GM23338 (cell line): ENCODE results near the gene PPP1R3F. TPM values are rescaled to one million over a fixed set of nuclear protein-coding genes. Genes with fewer than 3 reads are reported as not detected.
"Not testable (repeated sequence)": the region's sequence is repeated elsewhere in the genome, so short reads cannot be mapped to it uniquely, and the experiment has no call there.

Experiments
- ATAC-seq: fragments of 200-7000 bp; cut with Tn5 transposase; 3 replicates; pipeline ENCODE4 v1.9.1; 2020
- DNase-seq: peaks from one replicate; pipeline ENCODE4 v3.0.0-alpha.2; 2015; ENCODE audit warnings: low spot score
- H2AFZ ChIP-seq: fragments of 200-600 bp; sonication (generic); 2 replicates; pipeline ENCODE4 v1.8.0; 2016; ENCODE audit warnings: antibody characterized with exemption, mild to moderate bottlenecking, moderate library complexity
- H3F3A ChIP-seq: fragments of 200-600 bp; sonication (generic); replicated peaks from 2 replicates; pipeline ENCODE4 v1.8.0; 2017; ENCODE audit warnings: antibody characterized with exemption, mixed run types, low read depth
- H3K27ac ChIP-seq: fragments of 200-600 bp; sonication (generic); 2 replicates; pipeline ENCODE4 v1.6.1; 2016; ENCODE audit warnings: low read depth
- H3K27me3 ChIP-seq: fragments of 200-600 bp; sonication (generic); 2 replicates; pipeline ENCODE4 v1.8.0; 2016; ENCODE audit warnings: mild to moderate bottlenecking, mixed run types, moderate library complexity; ENCODE audit not compliant: insufficient read depth
- H3K36me3 ChIP-seq: fragments of 200-600 bp; sonication (generic); 2 replicates; pipeline ENCODE4 v1.8.0; 2016; ENCODE audit warnings: mild to moderate bottlenecking; ENCODE audit not compliant: insufficient read depth
- H3K4me1 ChIP-seq: fragments of 200-600 bp; sonication (generic); 2 replicates; pipeline ENCODE4 v1.8.0; 2016; ENCODE audit warnings: mild to moderate bottlenecking, moderate library complexity; ENCODE audit not compliant: insufficient read depth
- H3K4me2 ChIP-seq: fragments of 200-600 bp; sonication (generic); 2 replicates; pipeline ENCODE4 v1.7.1; 2017; ENCODE audit warnings: mixed run types
- H3K4me3 ChIP-seq: fragments of 200-600 bp; sonication (generic); 2 replicates; pipeline ENCODE4 v1.6.1; 2016; ENCODE audit warnings: mixed run types
- H3K79me2 ChIP-seq: fragments of 200-600 bp; sonication (generic); replicated peaks from 2 replicates; pipeline ENCODE4 v1.8.0; 2017; ENCODE audit warnings: mild to moderate bottlenecking; ENCODE audit not compliant: insufficient read depth
- H3K9me2 ChIP-seq: fragments of 200-600 bp; sonication (generic); 2 replicates; pipeline ENCODE4 v1.8.0; 2017; ENCODE audit not compliant: insufficient read depth
- H4K20me1 ChIP-seq: fragments of 200-600 bp; sonication (generic); replicated peaks from 2 replicates; pipeline ENCODE4 v1.8.0; 2017; ENCODE audit warnings: mild to moderate bottlenecking; ENCODE audit not compliant: insufficient read depth
- H3K27ac Mint-ChIP-seq: 2 replicates; pipeline ENCODE4 v1.8.0; 2020; ENCODE audit warnings: inconsistent platforms, mild to moderate bottlenecking, moderate library complexity, mixed read lengths
- H3K27me3 Mint-ChIP-seq: 3 replicates; pipeline ENCODE4 v1.8.0; 2022; ENCODE audit warnings: low read depth, mild to moderate bottlenecking, moderate library complexity, mixed read lengths, inconsistent platforms; ENCODE audit not compliant: insufficient read depth, poor library complexity
- H3K36me3 Mint-ChIP-seq: 3 replicates; pipeline ENCODE4 v1.8.0; 2021; ENCODE audit warnings: low read depth, mild to moderate bottlenecking, inconsistent platforms, moderate library complexity, mixed read lengths
- H3K4me1 Mint-ChIP-seq: 3 replicates; pipeline ENCODE4 v1.8.0; 2020; ENCODE audit warnings: mild to moderate bottlenecking, inconsistent platforms, mixed read lengths
- H3K4me3 Mint-ChIP-seq: 3 replicates; pipeline ENCODE4 v1.8.0; 2021; ENCODE audit warnings: moderate library complexity, mild to moderate bottlenecking, inconsistent platforms, mixed read lengths
- H3K9me3 Mint-ChIP-seq: 3 replicates; pipeline ENCODE4 v1.8.0; 2020; ENCODE audit warnings: moderate library complexity, mild to moderate bottlenecking, inconsistent platforms, mixed read lengths
- polyA plus RNA-seq: library from polyadenylated mRNA; unstranded; fragments of >200 nt; fragmentation: Nextera tagmentation; extraction: Ambion mirVana; gene quantifications from 2 replicates; pipeline ENCODE4 v1.2.1, GENCODE V29; 2016
- total RNA-seq: library from RNA; depleted of rRNA; stranded (reverse); fragments of >200 nt; shearing (Covaris generic); gene quantifications from 2 replicates; pipeline ENCODE4 v1.2.3, GENCODE V29; 2014; rRNA removed

The PPP1R3F gene
- total and polyA plus RNA-seq, 2 experiments from 2014 or later = 3.1 to 11.3 TPM

DNA sequence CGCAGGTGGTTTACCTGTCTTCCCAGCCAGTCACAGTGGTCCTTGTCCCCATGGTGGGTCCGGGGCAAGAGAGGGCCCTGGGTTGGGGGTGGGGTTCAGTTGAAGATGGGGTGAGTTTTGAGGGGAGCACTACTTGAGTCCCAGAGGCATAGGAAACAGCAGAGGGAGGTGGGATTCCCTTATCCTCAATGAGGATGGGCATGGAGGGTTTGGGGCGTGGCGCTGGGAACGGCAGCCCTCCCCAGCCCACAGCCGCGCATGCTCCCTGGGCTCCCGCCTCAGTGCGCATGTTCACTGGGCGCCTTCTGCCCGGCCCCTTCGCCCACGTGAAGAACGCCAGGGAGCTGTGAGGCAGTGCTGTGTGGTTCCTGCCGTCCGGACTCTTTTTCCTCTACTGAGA, 61.7 kb downstream of the PPP1R3F start, which contains the start of gene GAGE13:
Gene GAGE13 (plus strand): TSS at position 301 of the 400 bp plus-strand sequence. CDS start 1,156 bp downstream, outside the sequence.
- not testable (repeated sequence) for H2AFZ ChIP-seq, H3K27ac Mint-ChIP-seq, ATAC-seq, H3K27me3 ChIP-seq, H3K36me3 Mint-ChIP-seq, H3K27ac ChIP-seq, H3K36me3 ChIP-seq, H3K4me2 ChIP-seq, H3F3A ChIP-seq, H3K79me2 ChIP-seq, H4K20me1 ChIP-seq, H3K4me1 ChIP-seq, H3K4me3 ChIP-seq, H3K4me3 Mint-ChIP-seq, H3K9me2 ChIP-seq, DNase-seq, H3K4me1 Mint-ChIP-seq, H3K27me3 Mint-ChIP-seq, H3K9me3 Mint-ChIP-seq

- not testable (repeated sequence) for H3K9me3 Mint-ChIP-seq, H3K79me2 ChIP-seq, H2AFZ ChIP-seq, H3K4me3 Mint-ChIP-seq, ATAC-seq, H3K4me1 ChIP-seq, H3K36me3 ChIP-seq, H3F3A ChIP-seq, H4K20me1 ChIP-seq, DNase-seq, H3K27me3 Mint-ChIP-seq, H3K4me1 Mint-ChIP-seq, H3K27me3 ChIP-seq, H3K36me3 Mint-ChIP-seq, H3K27ac ChIP-seq, H3K27ac Mint-ChIP-seq, H3K9me2 ChIP-seq, H3K4me3 ChIP-seq, H3K4me2 ChIP-seq
Observed at GRCh38 chrX:49331841-49332240, 62.2 kb downstream of the PPP1R3F start.

Other genes with a start within 250 kb of the PPP1R3F start
- 63.3 and 83.8 TPM in 2 replicates for gene TFE3, start 226.4 kb upstream of the PPP1R3F start, total RNA-seq
- gene TFE3, start 226.4 kb upstream of the PPP1R3F start, polyA plus RNA-seq = 20.8 and 21.4 TPM in 2 replicates
- gene CCDC120, start 210.8 kb upstream of the PPP1R3F start, total RNA-seq = 6.8 and 9.9 TPM in 2 replicates
- gene CCDC120, start 210.8 kb upstream of the PPP1R3F start, polyA plus RNA-seq = 3.3 and 3.6 TPM in 2 replicates
- gene PRAF2, start 195.8 kb upstream of the PPP1R3F start, total RNA-seq = 6.3 and 7.7 TPM in 2 replicates
- gene PRAF2, start 195.8 kb upstream of the PPP1R3F start, polyA plus RNA-seq = 22.1 and 24.3 TPM in 2 replicates
- 26.2 and 36.2 TPM in 2 replicates for gene WDR45, start 189.9 kb upstream of the PPP1R3F start, total RNA-seq
- gene WDR45, start 189.9 kb upstream of the PPP1R3F start, polyA plus RNA-seq = 24.9 and 28.8 TPM in 2 replicates
- 15.1 and 22.9 TPM in 2 replicates for gene GPKOW, start 146.1 kb upstream of the PPP1R3F start, total RNA-seq
- gene GPKOW, start 146.1 kb upstream of the PPP1R3F start, polyA plus RNA-seq = 8.1 and 9.5 TPM in 2 replicates
- gene MAGIX, start 107.0 kb upstream of the PPP1R3F start, total RNA-seq = 0.83 and 2.1 TPM in 2 replicates
- gene MAGIX, start 107.0 kb upstream of the PPP1R3F start, polyA plus RNA-seq = 0.66 and 1.6 TPM in 2 replicates
- 1.6 and 3.4 TPM in 2 replicates for gene PLP2, start 97.9 kb upstream of the PPP1R3F start, total RNA-seq
- gene PLP2, start 97.9 kb upstream of the PPP1R3F start, polyA plus RNA-seq = 9.5 and 10.1 TPM in 2 replicates
- gene PRICKLE3, start 83.4 kb upstream of the PPP1R3F start, total RNA-seq = 13.7 and 21.4 TPM in 2 replicates
- 4.7 and 5.2 TPM in 2 replicates for gene PRICKLE3, start 83.4 kb upstream of the PPP1R3F start, polyA plus RNA-seq
- 7.3 and 9.1 TPM in 2 replicates for gene SYP, start 69.6 kb upstream of the PPP1R3F start, total RNA-seq
- gene SYP, start 69.6 kb upstream of the PPP1R3F start, polyA plus RNA-seq = 2.5 and 3.7 TPM in 2 replicates
- 0.35 and 0.90 TPM in 2 replicates for gene CACNA1F, start 36.5 kb upstream of the PPP1R3F start, total RNA-seq
- gene CACNA1F, start 36.5 kb upstream of the PPP1R3F start, polyA plus RNA-seq = 0.23 and 0.44 TPM in 2 replicates
- gene CCDC22, start 34.3 kb upstream of the PPP1R3F start, total RNA-seq = 9.7 and 11.6 TPM in 2 replicates
- 4.4 and 4.5 TPM in 2 replicates for gene CCDC22, start 34.3 kb upstream of the PPP1R3F start, polyA plus RNA-seq
- 0.28 TPM in 1 of 2 replicates, not detected in the other for gene FOXP3, start 5.1 kb upstream of the PPP1R3F start, total RNA-seq
- 0.11 and 0.21 TPM in 2 replicates for gene FOXP3, start 5.1 kb upstream of the PPP1R3F start, polyA plus RNA-seq
- not detected in 2 replicates for gene GAGE10, start 33.9 kb downstream of the PPP1R3F start, total RNA-seq
- not detected in 2 replicates for gene GAGE10, start 33.9 kb downstream of the PPP1R3F start, polyA plus RNA-seq
- gene GAGE12J, start 52.2 kb downstream of the PPP1R3F start, total RNA-seq = not detected in 2 replicates
- not detected in 2 replicates for gene GAGE12J, start 52.2 kb downstream of the PPP1R3F start, polyA plus RNA-seq
- not detected in 2 replicates for gene GAGE13, start 61.8 kb downstream of the PPP1R3F start, total RNA-seq
- gene GAGE13, start 61.8 kb downstream of the PPP1R3F start, polyA plus RNA-seq = not detected in 2 replicates